ENCODE results near the gene TNRC18. TPM values are rescaled to one million over a fixed set of nuclear protein-coding genes. Genes with fewer than 3 reads are reported as not detected.

The TNRC18 gene
- total RNA-seq, 3 donors from 2014 or later (not counting 1 experiment from before 2014, with no cell fraction given): 111 to 127 (median 124) TPM

- Mint-ChIP-seq H3K27ac (peak overlapping the region in 1 of 2 donors; percentile 10), H3K9me3 (no peaks in the 10 kb centered on the region), H3K4me1 (peaks cover 0 to 5% of the 10 kb centered on the region in 2 donors), H3K27me3 (ENCODE audit: low read depth in 2 of 2) (no peaks in the 10 kb centered on the region), H3K4me3 (no peak overlapping the region), H3K36me3 (peaks cover 16% of the 10 kb centered on the region)
- peaks cover 4% of the 10 kb centered on the region for H3K9me3 ChIP-seq (ENCODE audit: control insufficient read depth, insufficient read depth, low read length)
- 96% methylated on average over 6 of the region's 6 CpGs for WGBS (ENCODE audit: insufficient coverage)
- no peak overlapping the region for H3K27ac ChIP-seq (ENCODE audit: low read length)
- H3K4me3 ChIP-seq (ENCODE audit: low read length): no peak overlapping the region
- H3K4me1 ChIP-seq (ENCODE audit: control insufficient read depth, insufficient read depth, low read length): no peaks in the 10 kb centered on the region
- DNase-seq (no peak), ATAC-seq (no peak)
- H3K27me3 ChIP-seq (ENCODE audit: control insufficient read depth, insufficient read depth, low read length): no peaks in the 10 kb centered on the region
- intact Hi-C loops (cut with micrococcal nuclease): no loop called here
- H3K36me3 ChIP-seq (ENCODE audit: control insufficient read depth, insufficient read depth, low read length): peaks cover 51% of the 10 kb centered on the region
- no peak for TF ChIP-seq CTCF (IDR thresholded peaks at IDR 0.05)
These were observed 81.0 kb downstream of the TNRC18 start for GRCh38 chr7:5342631-5343030.

- Mint-ChIP-seq H3K4me1 (peaks cover 0 to 5% of the 10 kb centered on the region in 2 donors), H3K27me3 (ENCODE audit: low read depth in 2 of 2) (no peaks in the 10 kb centered on the region), H3K27ac (peak overlapping the region; percentile 38 to 73), H3K4me3 (no peak overlapping the region), H3K9me3 (no peaks in the 10 kb centered on the region), H3K36me3 (peaks cover 30% of the 10 kb centered on the region)
- Histone ChIP-seq H3K4me3 (ENCODE audit: low read length) (no peak overlapping the region), H3K4me1 (ENCODE audit: control insufficient read depth, insufficient read depth, low read length) (no peaks in the 10 kb centered on the region), H3K9me3 (ENCODE audit: control insufficient read depth, insufficient read depth, low read length) (peaks cover 16% of the 10 kb centered on the region), H3K36me3 (ENCODE audit: control insufficient read depth, insufficient read depth, low read length) (peaks cover 50% of the 10 kb centered on the region), H3K27me3 (ENCODE audit: control insufficient read depth, insufficient read depth, low read length) (no peaks in the 10 kb centered on the region), H3K27ac (ENCODE audit: low read length) (no peak overlapping the region)
- no peak for ATAC-seq
- WGBS (ENCODE audit: insufficient coverage): 94% methylated on average over 2 of the region's 2 CpGs
- TF ChIP-seq CTCF (IDR thresholded peaks at IDR 0.05): no peak
- no peak for DNase-seq
- intact Hi-C loops (cut with micrococcal nuclease): no loop called here
These were observed 83.7 kb downstream of the TNRC18 start for GRCh38 chr7:5339955-5340354.

- Histone ChIP-seq H3K9me3 (ENCODE audit: control insufficient read depth, insufficient read depth, low read length) (peaks cover 11% of the 10 kb centered on the region), H3K27me3 (ENCODE audit: control insufficient read depth, insufficient read depth, low read length) (no peaks in the 10 kb centered on the region), H3K4me3 (ENCODE audit: low read length) (no peak overlapping the region), H3K4me1 (ENCODE audit: control insufficient read depth, insufficient read depth, low read length) (peaks cover 4% of the 10 kb centered on the region), H3K27ac (ENCODE audit: low read length) (no peak overlapping the region), H3K36me3 (ENCODE audit: control insufficient read depth, insufficient read depth, low read length) (peaks cover 36% of the 10 kb centered on the region)
- DNase-seq (no peak), ATAC-seq (no peak)
- Mint-ChIP-seq H3K4me1 (peaks cover 2 to 16% of the 10 kb centered on the region in 2 donors), H3K27ac (no peak overlapping the region), H3K36me3 (peaks cover 21% of the 10 kb centered on the region), H3K27me3 (ENCODE audit: low read depth in 2 of 2) (no peaks in the 10 kb centered on the region), H3K9me3 (no peaks in the 10 kb centered on the region), H3K4me3 (no peak overlapping the region)
- WGBS (ENCODE audit: insufficient coverage): 96% methylated on average over 10 of the region's 11 CpGs
- no peak for TF ChIP-seq CTCF (IDR thresholded peaks at IDR 0.05)
- intact Hi-C loops (cut with micrococcal nuclease): no loop called here
These were observed 86.6 kb downstream of the TNRC18 start for GRCh38 chr7:5337047-5337446.

- no peak for TF ChIP-seq CTCF (IDR thresholded peaks at IDR 0.05)
- Mint-ChIP-seq H3K9me3 (no peaks in the 10 kb centered on the region), H3K27me3 (ENCODE audit: low read depth in 2 of 2) (no peaks in the 10 kb centered on the region), H3K4me3 (no peak overlapping the region), H3K36me3 (peaks cover 15% of the 10 kb centered on the region), H3K27ac (no peak overlapping the region), H3K4me1 (peaks cover 15 to 28% of the 10 kb centered on the region in 2 donors)
- H3K4me3 ChIP-seq (ENCODE audit: low read length): no peak overlapping the region
- peaks cover 24% of the 10 kb centered on the region for H3K4me1 ChIP-seq (ENCODE audit: control insufficient read depth, insufficient read depth, low read length)
- H3K27ac ChIP-seq (ENCODE audit: low read length): no peak overlapping the region
- WGBS (ENCODE audit: insufficient coverage): 96% methylated on average over 8 of the region's 8 CpGs
- no peaks in the 10 kb centered on the region for H3K27me3 ChIP-seq (ENCODE audit: control insufficient read depth, insufficient read depth, low read length)
- peaks cover 29% of the 10 kb centered on the region for H3K36me3 ChIP-seq (ENCODE audit: control insufficient read depth, insufficient read depth, low read length)
- ATAC-seq (no peak), DNase-seq (no peak)
- H3K9me3 ChIP-seq (ENCODE audit: control insufficient read depth, insufficient read depth, low read length): peaks cover 11% of the 10 kb centered on the region
- intact Hi-C loops (cut with micrococcal nuclease): no loop called here
These were observed 89.0 kb downstream of the TNRC18 start for GRCh38 chr7:5334671-5335070.

All from natural killer cell (primary cell).